Stimulated activated effector memory CD8-positive, alpha-beta T cell treated with anti-CD3 and anti-CD28 coated beads, Interleukin-12 subunit alpha, Interleukin-12 subunit beta, amount 100 ng/mL, for 72 hours (primary cell): Measurements from ENCODE around the gene KRTAP24-1.

Experiments
- ATAC-seq: fragments of 150-1000 bp; cut with Tn5 transposase; 2 replicates; pipeline ENCODE4 v1.10.0; 2021
- DNase-seq, 2 donors: peaks; one replicate each; pipeline ENCODE4 v3.0.0; 2021 to 2022; ENCODE audit warnings: low spot score in 2 of 2
- H3K27ac Mint-ChIP-seq: one replicate; pipeline ENCODE4 v1.8.0; 2022; ENCODE audit warnings: mild to moderate bottlenecking, mixed read lengths
- H3K36me3 Mint-ChIP-seq: one replicate; pipeline ENCODE4 v1.8.0; 2022; ENCODE audit warnings: mild to moderate bottlenecking, mixed read lengths
- H3K4me1 Mint-ChIP-seq: one replicate; pipeline ENCODE4 v1.8.0; 2022; ENCODE audit warnings: mixed read lengths
- H3K4me3 Mint-ChIP-seq: one replicate; pipeline ENCODE4 v1.8.0; 2022; ENCODE audit warnings: mild to moderate bottlenecking, mixed read lengths
- H3K9me3 Mint-ChIP-seq: one replicate; pipeline ENCODE4 v1.8.0; 2022; ENCODE audit warnings: mixed read lengths

KRTAP24-1 gene

GRCh38 chr21:30282850-30283249 lies at the start of gene KRTAP24-1:
KRTAP24-1 (minus strand) TSS chr21:30282950; CDS start chr21:30282932, 18 bp downstream.
- ATAC-seq = peak; percentile 46
- Mint-ChIP-seq H3K27ac (no peak within 1 kb of the TSS), H3K9me3 (peaks cover 5% of the 10 kb centered on the region), H3K4me1 (no peaks in the 10 kb centered on the region), H3K36me3 (no peaks in the 10 kb centered on the region), H3K4me3 (no peak within 1 kb of the TSS)
- no peak for DNase-seq

DNA sequence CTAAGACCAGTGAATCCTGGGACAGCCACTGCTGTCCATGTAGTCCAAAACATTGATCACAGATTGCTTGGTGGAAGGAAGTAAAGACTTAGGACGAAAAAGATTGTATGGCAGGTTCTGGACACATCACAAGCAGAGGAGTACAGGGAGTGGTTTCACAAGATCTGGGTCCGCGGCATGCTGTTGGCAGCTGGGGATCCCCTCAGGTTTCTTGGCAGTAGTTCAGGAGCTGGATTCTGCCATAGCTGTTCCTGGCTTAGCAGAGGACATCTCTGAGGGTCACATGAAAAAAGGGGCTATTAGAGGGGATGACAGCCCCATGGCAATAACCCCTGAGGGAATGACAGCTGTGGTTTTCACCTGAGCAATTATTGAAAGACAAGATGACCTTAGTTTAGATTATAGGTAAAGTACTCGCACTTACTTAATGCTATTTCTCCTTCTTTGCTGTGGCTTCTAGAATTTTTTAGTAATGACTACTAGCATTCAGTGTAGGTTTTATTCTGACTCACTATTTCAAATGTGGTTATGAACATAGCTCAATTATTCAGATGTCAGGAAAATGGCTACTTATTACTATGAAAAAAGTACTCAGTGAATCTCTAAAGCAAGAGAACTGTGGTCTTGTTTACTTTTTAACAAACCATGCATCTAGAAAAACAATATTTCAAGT lies 46.6 kb upstream of the KRTAP24-1 start:
- H3K9me3 Mint-ChIP-seq = peaks cover 5% of the 10 kb centered on the region
- no peak overlapping the region for H3K4me3 Mint-ChIP-seq
- H3K4me1 Mint-ChIP-seq = no peaks in the 10 kb centered on the region
- ATAC-seq = no peak
- DNase-seq = no peak
- H3K27ac Mint-ChIP-seq = no peak overlapping the region
- H3K36me3 Mint-ChIP-seq = no peaks in the 10 kb centered on the region

DNA sequence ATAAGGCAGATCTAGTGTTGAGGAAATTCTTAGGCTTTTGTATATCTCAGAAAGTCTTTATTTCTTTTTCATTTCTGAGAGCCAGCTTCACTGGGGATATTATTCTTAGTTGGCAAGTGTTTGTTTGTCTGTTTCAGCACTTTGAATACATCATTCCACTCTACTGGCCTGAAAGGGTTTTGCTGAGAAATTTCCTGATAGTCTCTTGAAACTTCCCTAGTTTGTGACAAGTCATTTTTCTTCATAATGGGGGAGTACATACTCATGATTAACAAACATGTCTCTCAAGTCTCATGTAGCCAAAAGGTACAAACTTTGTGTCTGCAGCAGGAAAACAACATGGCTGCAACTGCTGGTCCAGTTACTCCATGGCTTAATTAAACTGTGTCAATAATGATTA lies 43.6 kb upstream of the KRTAP24-1 start:
- no peak for DNase-seq
- ATAC-seq = no peak
- H3K36me3 Mint-ChIP-seq = no peaks in the 10 kb centered on the region
- no peaks in the 10 kb centered on the region for H3K4me1 Mint-ChIP-seq
- H3K27ac Mint-ChIP-seq = no peak overlapping the region
- H3K4me3 Mint-ChIP-seq = no peak overlapping the region
- H3K9me3 Mint-ChIP-seq = peaks cover 6% of the 10 kb centered on the region

DNA sequence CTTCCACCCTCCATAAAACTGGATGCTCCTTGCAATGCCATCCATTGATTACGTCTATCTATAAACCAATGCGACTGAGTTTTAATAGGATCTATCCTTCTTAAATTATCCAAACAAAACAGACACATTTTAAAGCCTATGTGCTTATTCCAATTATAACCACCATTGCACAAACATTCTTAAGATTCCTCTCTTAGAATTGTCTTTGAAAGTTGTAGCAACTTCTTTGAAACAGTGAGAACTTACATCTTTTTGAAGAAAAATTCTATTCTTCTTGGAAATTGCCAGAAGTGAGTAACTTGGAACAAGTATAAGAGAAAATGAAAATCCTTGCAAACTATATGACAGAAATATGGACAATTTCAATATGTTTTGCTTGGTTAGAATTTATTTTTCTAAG lies 37.5 kb upstream of the KRTAP24-1 start, which contains the start of gene KRTAP26-1:
Gene KRTAP26-1 (minus strand): TSS at position 101 of the 400 bp plus-strand sequence. CDS start 280 bp downstream, outside the sequence.
- H3K36me3 Mint-ChIP-seq = no peaks in the 10 kb centered on the region
- H3K4me1 Mint-ChIP-seq = no peaks in the 10 kb centered on the region
- H3K27ac Mint-ChIP-seq = no peak within 1 kb of the TSS
- H3K9me3 Mint-ChIP-seq = peaks cover 17% of the 10 kb centered on the region
- no peak within 1 kb of the TSS for H3K4me3 Mint-ChIP-seq
- no peak for ATAC-seq
- DNase-seq = no peak

- Mint-ChIP-seq H3K9me3 (peaks cover 17% of the 10 kb centered on the region), H3K36me3 (no peaks in the 10 kb centered on the region), H3K4me3 (no peak overlapping the region), H3K4me1 (no peaks in the 10 kb centered on the region), H3K27ac (no peak overlapping the region)
- ATAC-seq = no peak
- no peak for DNase-seq
Measured at GRCh38 chr21:30315701-30316100, 33.0 kb upstream of the KRTAP24-1 start.

- no peak overlapping the region for H3K4me3 Mint-ChIP-seq
- H3K4me1 Mint-ChIP-seq = no peaks in the 10 kb centered on the region
- H3K27ac Mint-ChIP-seq = no peak overlapping the region
- no peak for ATAC-seq
- no peak for DNase-seq
- H3K9me3 Mint-ChIP-seq = no peaks in the 10 kb centered on the region
- no peaks in the 10 kb centered on the region for H3K36me3 Mint-ChIP-seq
Measured at GRCh38 chr21:30306884-30307283, 24.1 kb upstream of the KRTAP24-1 start.

DNA sequence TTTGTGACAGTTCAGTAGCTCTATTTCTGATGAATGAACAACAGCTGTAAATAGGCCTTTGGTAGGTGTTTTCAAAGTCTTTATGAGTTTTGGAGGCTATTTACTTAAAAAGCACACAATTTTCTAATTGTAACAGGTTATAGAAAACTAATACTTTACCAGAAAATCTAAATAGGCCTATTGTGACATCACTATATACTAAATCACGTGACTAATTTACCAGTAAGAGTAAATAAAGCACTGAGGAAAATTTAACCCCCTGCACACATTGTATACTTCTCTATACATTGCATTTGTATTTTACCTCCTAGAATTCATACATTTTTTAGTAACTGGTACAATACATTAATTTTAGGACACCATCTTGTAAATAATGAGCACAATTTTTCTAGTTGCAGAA lies 22.4 kb upstream of the KRTAP24-1 start:
- DNase-seq = no peak
- ATAC-seq = no peak
- H3K9me3 Mint-ChIP-seq = peaks cover 11% of the 10 kb centered on the region
- H3K36me3 Mint-ChIP-seq = no peaks in the 10 kb centered on the region
- no peaks in the 10 kb centered on the region for H3K4me1 Mint-ChIP-seq
- H3K4me3 Mint-ChIP-seq = no peak overlapping the region
- H3K27ac Mint-ChIP-seq = no peak overlapping the region

GRCh38 chr21:30289215-30289614 lies 6.5 kb upstream of the KRTAP24-1 start, which contains the start of gene KRTAP25-1:
KRTAP25-1 (minus strand) TSS chr21:30289514; CDS start chr21:30289490, 24 bp downstream.
- H3K27ac Mint-ChIP-seq = no peak within 1 kb of the TSS
- no peak for DNase-seq
- H3K4me3 Mint-ChIP-seq = no peak within 1 kb of the TSS
- no peaks in the 10 kb centered on the region for H3K4me1 Mint-ChIP-seq
- peaks cover 5% of the 10 kb centered on the region for H3K9me3 Mint-ChIP-seq
- no peaks in the 10 kb centered on the region for H3K36me3 Mint-ChIP-seq
- no peak for ATAC-seq

DNA sequence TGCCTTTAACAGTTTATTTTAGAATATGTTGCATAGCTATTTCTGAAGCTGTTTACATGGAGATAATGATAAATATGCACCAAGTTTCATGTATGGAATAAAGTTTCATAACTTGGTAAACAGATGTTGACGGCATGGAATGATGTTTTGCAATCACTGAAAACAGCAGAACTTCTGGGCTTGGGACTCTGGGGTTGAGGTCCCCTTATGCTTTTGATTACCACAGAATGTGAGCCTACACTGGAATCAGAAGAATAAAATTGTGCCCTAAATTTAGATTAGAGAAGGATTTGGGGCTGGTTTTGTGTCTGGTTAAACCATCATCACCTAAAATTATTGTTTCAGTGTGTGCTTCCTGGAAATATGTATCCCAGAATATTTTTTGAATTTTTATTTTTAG lies 11.1 kb downstream of the KRTAP24-1 start:
- no peaks in the 10 kb centered on the region for H3K9me3 Mint-ChIP-seq
- DNase-seq (no peak), ATAC-seq (no peak)
- H3K4me1 Mint-ChIP-seq = no peaks in the 10 kb centered on the region
- H3K4me3 Mint-ChIP-seq = no peak overlapping the region
- no peaks in the 10 kb centered on the region for H3K36me3 Mint-ChIP-seq
- no peak overlapping the region for H3K27ac Mint-ChIP-seq

DNA sequence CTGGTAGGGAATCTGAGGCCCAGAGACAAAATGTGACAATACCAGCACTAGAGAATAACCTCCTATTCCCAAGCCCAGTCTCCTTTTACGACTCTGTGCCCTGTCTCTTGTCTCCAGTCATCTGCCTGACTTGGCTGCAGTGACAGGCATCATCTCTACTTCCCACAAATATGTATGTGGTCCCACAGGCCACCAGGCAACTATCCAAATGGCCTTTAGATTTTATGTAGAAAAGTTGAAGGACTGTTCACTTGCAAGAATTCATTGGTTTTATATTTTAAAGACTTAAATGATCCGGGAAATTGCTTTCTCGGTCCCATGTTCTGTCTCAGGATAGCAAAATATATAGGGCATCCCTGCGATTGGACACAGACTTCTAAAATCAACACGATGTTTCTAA lies 11.6 kb downstream of the KRTAP24-1 start:
- ATAC-seq = no peak
- Mint-ChIP-seq H3K9me3 (no peaks in the 10 kb centered on the region), H3K4me3 (no peak overlapping the region), H3K4me1 (no peaks in the 10 kb centered on the region), H3K27ac (no peak overlapping the region), H3K36me3 (no peaks in the 10 kb centered on the region)
- DNase-seq = no peak

GRCh38 chr21:30269803-30270530 lies 12.8 kb downstream of the KRTAP24-1 start:
- H3K9me3 Mint-ChIP-seq = peaks cover 3% of the 10 kb centered on the region
- H3K4me1 Mint-ChIP-seq = no peaks in the 10 kb centered on the region

DNA sequence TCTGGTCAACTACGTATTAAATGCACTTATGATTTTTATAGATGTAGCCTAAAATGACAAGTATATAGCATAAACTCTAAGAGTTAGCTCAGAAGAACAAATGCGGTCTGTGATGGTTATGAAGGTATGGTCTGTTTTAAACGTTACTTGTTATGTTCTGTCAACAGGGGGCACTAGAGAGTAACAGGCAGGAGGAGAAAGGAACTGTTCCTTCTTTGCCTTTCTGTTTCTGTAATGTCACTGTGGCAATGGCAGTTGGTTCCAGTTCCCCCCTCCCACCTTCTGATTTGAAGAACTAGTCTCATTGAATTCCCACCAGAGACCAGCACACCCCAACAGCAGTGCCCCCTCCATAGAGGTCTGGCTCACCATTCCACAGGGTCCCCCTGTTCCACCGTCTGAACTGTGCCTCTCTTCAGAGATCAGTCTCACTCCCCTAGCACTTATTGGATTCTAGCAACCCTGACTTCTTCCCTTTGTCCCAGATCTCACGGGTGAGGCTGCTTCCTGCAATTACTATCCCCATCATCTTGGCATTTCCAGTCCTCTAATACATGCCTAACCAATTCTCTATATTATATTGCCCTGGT lies 14.0 kb downstream of the KRTAP24-1 start:
- H3K9me3 Mint-ChIP-seq = peaks cover 7% of the 10 kb centered on the region
- no peak for DNase-seq
- H3K27ac Mint-ChIP-seq = no peak overlapping the region
- no peaks in the 10 kb centered on the region for H3K36me3 Mint-ChIP-seq
- no peak for ATAC-seq
- H3K4me1 Mint-ChIP-seq = no peaks in the 10 kb centered on the region
- no peak overlapping the region for H3K4me3 Mint-ChIP-seq

More at GRCh38 chr21:30269803-30270530, 12.8 kb downstream of the KRTAP24-1 start:
- no peak for DNase-seq
- no peaks in the 10 kb centered on the region for H3K36me3 Mint-ChIP-seq
- no peak for ATAC-seq
- H3K4me3 Mint-ChIP-seq = no peak overlapping the region
- no peak overlapping the region for H3K27ac Mint-ChIP-seq

DNA sequence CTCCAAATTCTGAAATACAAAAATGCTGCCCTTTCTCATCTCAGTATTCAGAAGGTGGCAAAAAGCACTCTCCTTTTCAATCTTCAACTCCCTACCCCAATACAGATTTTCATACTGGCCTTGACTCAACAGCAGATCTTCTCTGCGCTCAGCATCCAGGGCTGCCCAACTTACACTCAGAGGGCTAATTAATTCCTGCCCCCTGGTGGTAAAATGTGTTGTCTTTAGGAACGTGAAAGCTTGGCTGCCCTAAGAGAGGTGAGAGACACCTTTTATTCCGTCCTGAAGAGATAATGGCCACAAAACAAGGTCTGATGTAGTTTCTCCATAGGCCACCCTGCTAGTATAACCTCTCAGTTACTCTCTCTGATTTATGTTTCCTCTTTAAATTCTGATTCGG lies 25.0 kb downstream of the KRTAP24-1 start:
- no peak for DNase-seq
- H3K27ac Mint-ChIP-seq = no peak overlapping the region

DNA sequence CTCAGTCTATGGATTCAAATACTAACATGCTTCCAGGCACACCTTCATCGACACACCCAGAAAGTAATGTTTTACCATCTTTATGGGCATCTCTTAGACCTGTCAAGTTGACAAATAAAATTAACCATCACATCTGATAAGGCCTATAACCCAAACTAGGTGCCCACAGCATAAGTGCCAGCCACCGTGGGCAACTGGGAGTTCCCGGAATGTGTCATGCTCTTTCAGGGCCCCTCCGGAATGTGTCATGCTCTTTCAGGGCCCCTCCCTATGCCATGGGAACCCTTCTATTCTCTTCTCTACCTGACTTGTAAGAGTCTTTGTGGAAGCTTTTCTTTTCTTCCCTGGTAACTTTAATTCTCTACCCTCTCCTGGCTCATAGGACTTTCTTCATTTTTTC lies 26.6 kb downstream of the KRTAP24-1 start:
- Mint-ChIP-seq H3K27ac (no peak overlapping the region), H3K9me3 (peaks cover 8% of the 10 kb centered on the region), H3K4me3 (no peak overlapping the region), H3K4me1 (no peaks in the 10 kb centered on the region), H3K36me3 (no peaks in the 10 kb centered on the region)
- ATAC-seq (no peak), DNase-seq (no peak)

More for the DNA sequence above, 25.0 kb downstream of the KRTAP24-1 start:
- no peak for ATAC-seq
- H3K4me3 Mint-ChIP-seq = no peak overlapping the region
- H3K9me3 Mint-ChIP-seq = peaks cover 8% of the 10 kb centered on the region
- no peaks in the 10 kb centered on the region for H3K36me3 Mint-ChIP-seq
- H3K4me1 Mint-ChIP-seq = no peaks in the 10 kb centered on the region

DNA sequence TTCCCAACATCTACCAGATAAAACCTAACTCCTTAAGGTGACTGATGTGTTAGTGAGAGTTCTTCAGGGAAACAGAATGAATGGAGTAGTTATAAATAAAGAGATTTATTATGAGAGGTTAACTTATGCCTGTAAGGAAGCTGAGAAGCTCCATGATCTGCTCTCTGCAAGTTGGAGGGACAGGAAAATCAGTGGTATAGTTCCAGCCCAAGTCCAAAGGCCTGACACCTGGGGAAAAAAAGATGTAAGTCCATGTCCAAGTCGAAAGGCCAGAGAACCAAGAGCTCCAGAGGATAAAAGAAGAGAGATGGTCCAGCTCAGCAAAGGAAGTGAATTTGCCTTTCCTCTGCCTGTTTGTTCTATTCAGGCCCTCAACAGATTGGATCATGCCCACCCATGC lies 27.1 kb downstream of the KRTAP24-1 start:
- Mint-ChIP-seq H3K4me1 (no peaks in the 10 kb centered on the region), H3K27ac (no peak overlapping the region), H3K4me3 (no peak overlapping the region), H3K9me3 (peaks cover 8% of the 10 kb centered on the region), H3K36me3 (no peaks in the 10 kb centered on the region)
- ATAC-seq = no peak
- DNase-seq = no peak

DNA sequence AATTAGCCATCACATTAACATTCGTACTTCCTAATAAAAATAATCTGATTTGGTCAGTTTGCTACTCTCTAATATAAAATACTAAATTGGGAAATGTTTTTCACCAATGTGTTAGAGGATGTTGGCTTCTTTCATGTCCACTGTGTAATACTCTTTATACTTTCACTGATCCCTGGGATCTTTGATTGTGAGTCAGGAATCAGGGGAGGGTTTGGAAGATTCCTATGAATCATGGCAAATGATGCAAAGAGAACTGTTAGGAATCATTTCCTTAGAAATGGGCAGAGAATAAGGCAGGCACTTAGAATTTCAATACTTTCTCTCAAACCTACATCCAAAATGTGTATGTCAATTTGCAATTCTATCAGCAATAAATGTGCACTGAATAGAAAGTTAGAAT lies 31.0 kb downstream of the KRTAP24-1 start:
- peaks cover 8% of the 10 kb centered on the region for H3K9me3 Mint-ChIP-seq
- H3K36me3 Mint-ChIP-seq = no peaks in the 10 kb centered on the region
- H3K4me3 Mint-ChIP-seq = no peak overlapping the region
- no peak for DNase-seq
- no peaks in the 10 kb centered on the region for H3K4me1 Mint-ChIP-seq
- no peak for ATAC-seq
- H3K27ac Mint-ChIP-seq = no peak overlapping the region
